Ectodermal cell (in vitro differentiated cells): ENCODE measurements around the gene PTX4.
"Not testable (repeated sequence)": the region's sequence is repeated elsewhere in the genome, so short reads cannot be mapped to it uniquely, and the experiment has no call there.

Experiments
- H3K27ac ChIP-seq: 2 replicates; pipeline ENCODE4 v1.7.0; 2013; ENCODE audit warnings: mild to moderate bottlenecking, low read depth, low read length; ENCODE audit not compliant: insufficient read depth, poor library complexity, severe bottlenecking
- H3K27me3 ChIP-seq: 2 replicates; pipeline ENCODE4 v1.7.0; 2013; ENCODE audit warnings: mild to moderate bottlenecking, low read length; ENCODE audit not compliant: insufficient read depth, control insufficient read depth, poor library complexity, severe bottlenecking
- H3K36me3 ChIP-seq: one replicate; pipeline ENCODE4 v1.7.0; 2013; ENCODE audit warnings: low read length; ENCODE audit not compliant: control insufficient read depth, insufficient read depth
- H3K4me1 ChIP-seq: one replicate; pipeline ENCODE4 v1.7.0; 2013; ENCODE audit warnings: low read length; ENCODE audit not compliant: control insufficient read depth, insufficient read depth
- H3K4me3 ChIP-seq: 2 replicates; pipeline ENCODE4 v1.7.0; 2013; ENCODE audit warnings: low read depth, low read length, control low read depth; ENCODE audit not compliant: insufficient read depth
- H3K9me3 ChIP-seq: 2 replicates; pipeline ENCODE4 v1.7.0; 2013; ENCODE audit warnings: mild to moderate bottlenecking, low read length, moderate library complexity; ENCODE audit not compliant: control insufficient read depth
- WGBS, 2 experiments: methylation state at CpG; one replicate each; pipeline ENCODE4 v1.1.7; 2013; ENCODE audit warnings: missing lambda C conversion rate in 2 of 2; 5-methylcytosine and 5-hydroxymethylcytosine counted together

The PTX4 gene

DNA sequence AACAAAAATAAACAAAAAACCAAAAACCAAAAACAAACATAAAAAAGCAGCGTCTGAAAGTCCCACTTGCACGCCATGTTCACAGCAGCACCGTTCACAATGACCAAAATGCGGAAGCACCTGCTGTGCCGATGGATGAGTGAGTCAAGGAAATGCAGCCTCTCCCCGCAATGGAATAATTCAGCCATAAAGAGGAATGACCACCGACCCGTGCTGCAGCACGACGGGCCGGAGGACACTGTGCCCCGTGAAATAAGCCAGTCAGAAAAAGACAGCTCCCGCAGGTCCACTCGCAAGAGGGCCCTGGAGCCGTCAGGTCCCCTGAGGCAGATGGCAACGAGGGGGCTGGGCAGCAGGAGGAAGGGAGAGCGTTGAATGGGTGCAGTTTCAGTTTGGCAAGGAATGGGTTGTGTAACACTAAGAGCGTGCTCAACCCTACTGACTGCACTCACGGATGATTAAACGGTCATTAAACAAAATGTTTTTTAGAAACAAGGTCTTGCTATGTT lies 19.0 kb downstream of the PTX4 start:
- Histone ChIP-seq H3K4me3 (no peak overlapping the region), H3K27ac (no peak overlapping the region), H3K4me1 (no peaks in the 10 kb centered on the region), H3K27me3 (no peaks in the 10 kb centered on the region), H3K36me3 (no peaks in the 10 kb centered on the region), H3K9me3 (no peaks in the 10 kb centered on the region)
- WGBS, 2 experiments = 89 to 90% methylated on average over 20 of the region's 20 CpGs

DNA sequence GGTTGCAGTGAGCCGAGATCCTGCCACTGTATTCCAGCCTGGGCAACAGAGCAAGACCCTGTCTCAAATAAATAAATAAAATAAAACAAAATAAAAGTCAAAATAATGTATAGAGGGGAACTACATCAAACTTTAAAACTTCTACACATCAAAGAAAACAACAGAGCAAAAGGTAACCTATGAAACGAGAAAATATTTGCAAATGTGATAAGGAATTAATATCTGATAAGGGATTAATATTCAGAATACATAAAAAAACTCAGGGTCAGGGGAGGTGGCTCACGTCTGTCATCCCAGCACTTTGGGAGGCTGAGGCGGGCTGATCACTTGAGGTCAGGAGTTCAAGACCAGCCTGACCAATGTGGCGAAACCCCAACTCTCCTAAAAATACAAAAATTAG lies 19.6 kb downstream of the PTX4 start:
- not testable (repeated sequence) for H3K27me3 ChIP-seq, H3K4me1 ChIP-seq, H3K27ac ChIP-seq, H3K4me3 ChIP-seq, H3K9me3 ChIP-seq, H3K36me3 ChIP-seq
- 84 to 86% methylated on average over 4 to 5 of the region's 5 CpGs for WGBS, 2 experiments

DNA sequence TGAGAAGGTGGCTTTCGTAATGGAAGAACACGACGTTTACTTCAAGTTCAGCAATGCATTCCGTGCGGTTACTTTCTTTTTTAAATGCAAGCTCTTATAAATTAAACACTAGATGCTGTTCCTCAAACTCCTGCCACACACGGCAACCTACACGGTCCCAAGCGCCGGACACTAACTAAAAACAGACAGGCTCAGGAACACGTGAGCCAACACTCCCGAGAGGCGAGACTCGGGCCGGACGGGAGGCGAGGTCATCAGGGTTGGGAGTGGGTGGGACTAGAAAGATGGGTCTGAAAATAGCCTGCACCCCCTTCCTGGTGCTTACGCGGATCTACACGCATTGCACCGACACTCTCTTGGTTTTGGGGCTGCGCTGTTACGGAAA lies 20.3 kb downstream of the PTX4 start:
- Histone ChIP-seq H3K9me3 (no peaks in the 10 kb centered on the region), H3K27me3 (no peaks in the 10 kb centered on the region), H3K27ac (no peak overlapping the region), H3K4me1 (no peaks in the 10 kb centered on the region), H3K4me3 (no peak overlapping the region), H3K36me3 (no peaks in the 10 kb centered on the region)
- WGBS, 2 experiments = 93 to 95% methylated on average over 22 of the region's 22 CpGs

DNA sequence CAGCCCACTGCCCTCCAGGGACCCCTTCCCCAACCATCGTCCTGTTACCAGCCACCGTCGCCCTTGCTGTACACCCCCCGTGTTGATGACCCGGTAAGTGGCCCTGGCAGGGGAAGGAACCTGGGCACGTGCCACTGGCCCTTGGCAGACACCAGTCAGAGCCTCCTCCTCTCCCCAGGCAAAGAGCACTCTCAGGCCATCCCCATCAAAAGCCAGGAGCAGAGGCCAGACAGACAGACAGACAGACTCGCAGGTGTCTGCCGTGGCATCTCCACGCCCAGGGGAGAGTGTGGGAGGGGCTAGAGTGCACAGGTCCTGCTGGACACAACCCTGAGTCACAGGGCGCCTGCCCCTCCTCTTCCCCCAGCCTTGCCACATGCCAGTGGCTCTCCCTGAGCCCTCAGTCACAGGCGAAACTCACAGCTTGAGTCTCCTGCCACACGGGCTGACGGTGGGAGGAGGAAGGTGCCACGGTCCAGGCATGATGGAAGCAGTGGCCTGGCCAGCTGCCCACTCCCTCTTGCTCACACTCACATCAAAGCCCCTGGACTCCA lies 21.7 kb downstream of the PTX4 start:
- Histone ChIP-seq H3K36me3 (no peaks in the 10 kb centered on the region), H3K9me3 (no peaks in the 10 kb centered on the region), H3K27ac (no peak overlapping the region), H3K4me1 (no peaks in the 10 kb centered on the region), H3K4me3 (no peak overlapping the region), H3K27me3 (no peaks in the 10 kb centered on the region)
- 93 to 95% methylated on average over 14 of the region's 14 CpGs for WGBS, 2 experiments

DNA sequence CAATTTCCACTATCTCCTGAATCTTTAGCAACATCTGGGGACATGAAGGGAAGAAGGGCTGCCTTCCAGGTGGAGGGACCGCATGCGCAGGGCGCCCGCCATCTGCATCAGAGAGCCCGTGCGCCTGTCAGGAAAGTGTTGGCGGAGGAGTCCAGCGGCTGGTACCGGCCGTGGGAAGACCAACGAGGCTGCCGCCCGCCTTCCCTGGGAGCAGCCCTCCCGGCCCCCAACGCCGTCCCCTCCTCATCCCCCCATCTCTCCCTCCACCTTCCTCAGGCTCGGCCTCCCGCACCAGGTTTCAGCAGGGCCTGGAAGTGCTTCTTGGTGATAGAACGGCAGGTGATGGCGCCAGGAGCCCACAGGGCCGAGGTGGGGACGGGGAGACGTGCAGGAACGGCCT lies 22.7 kb downstream of the PTX4 start:
- 93 to 94% methylated on average over 24 of the region's 24 CpGs for WGBS, 2 experiments
- Histone ChIP-seq H3K4me3 (no peak overlapping the region), H3K9me3 (no peaks in the 10 kb centered on the region), H3K27ac (no peak overlapping the region), H3K27me3 (no peaks in the 10 kb centered on the region), H3K4me1 (no peaks in the 10 kb centered on the region), H3K36me3 (no peaks in the 10 kb centered on the region)

DNA sequence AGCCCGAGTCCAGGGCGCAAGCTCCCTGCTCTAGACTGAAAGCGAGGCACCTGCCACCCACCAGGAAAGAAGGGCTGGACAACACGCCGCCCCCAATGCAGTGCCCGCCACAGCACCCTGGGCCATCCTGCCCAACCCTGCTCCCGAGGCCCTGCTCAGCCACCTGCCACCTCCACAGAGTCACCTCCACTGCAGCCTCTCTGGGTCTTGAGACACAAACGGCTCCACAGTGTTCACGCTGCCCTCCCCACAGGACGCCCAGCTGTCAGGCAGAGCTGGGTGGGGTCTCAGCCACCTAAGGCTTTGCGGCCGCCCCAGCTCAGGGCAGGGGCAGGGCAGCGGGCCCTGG lies 23.2 kb downstream of the PTX4 start:
- no peaks in the 10 kb centered on the region for H3K4me1 ChIP-seq
- H3K27ac ChIP-seq = no peak overlapping the region
- no peaks in the 10 kb centered on the region for H3K9me3 ChIP-seq
- 93 to 95% methylated on average over 13 of the region's 13 CpGs for WGBS, 2 experiments
- no peaks in the 10 kb centered on the region for H3K36me3 ChIP-seq
- H3K4me3 ChIP-seq = no peak overlapping the region
- no peaks in the 10 kb centered on the region for H3K27me3 ChIP-seq

DNA sequence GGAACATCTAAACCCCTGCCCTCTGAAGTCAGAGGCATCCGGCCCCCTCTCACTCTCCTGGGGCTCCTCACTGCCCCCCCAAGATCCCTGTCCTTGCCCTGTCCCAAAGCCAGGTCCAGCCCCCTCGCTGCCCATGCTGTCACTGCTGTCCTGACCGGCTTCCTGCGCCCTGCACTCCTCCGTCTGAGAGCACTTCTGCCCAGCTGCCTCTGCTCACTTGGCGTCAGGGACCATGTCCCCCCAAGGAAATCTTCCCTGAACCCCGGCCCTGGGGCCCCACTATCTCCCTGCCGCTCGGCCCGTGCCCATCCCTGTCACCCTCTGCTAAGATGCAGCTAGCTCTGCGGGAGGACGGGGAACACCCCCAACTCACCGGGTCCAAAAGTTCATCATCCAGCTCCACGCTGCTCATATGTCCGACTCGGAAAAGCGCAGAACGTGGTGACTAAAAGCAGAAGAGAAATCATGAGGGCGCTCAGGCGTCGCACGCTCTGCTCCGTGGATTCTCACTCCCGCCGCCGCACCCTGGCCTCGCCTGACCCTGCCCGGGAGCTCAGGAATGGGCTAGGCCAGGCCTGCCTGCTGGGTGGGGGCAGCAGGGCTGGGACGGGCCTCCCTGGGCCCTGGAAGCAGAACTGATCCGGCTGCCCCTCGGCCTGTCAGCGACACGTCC lies 23.7 kb downstream of the PTX4 start:
- Histone ChIP-seq H3K4me3 (no peak overlapping the region), H3K27me3 (no peaks in the 10 kb centered on the region), H3K4me1 (no peaks in the 10 kb centered on the region), H3K36me3 (no peaks in the 10 kb centered on the region), H3K9me3 (no peaks in the 10 kb centered on the region), H3K27ac (no peak overlapping the region)
- 92 to 93% methylated on average over 33 of the region's 33 CpGs for WGBS, 2 experiments

DNA sequence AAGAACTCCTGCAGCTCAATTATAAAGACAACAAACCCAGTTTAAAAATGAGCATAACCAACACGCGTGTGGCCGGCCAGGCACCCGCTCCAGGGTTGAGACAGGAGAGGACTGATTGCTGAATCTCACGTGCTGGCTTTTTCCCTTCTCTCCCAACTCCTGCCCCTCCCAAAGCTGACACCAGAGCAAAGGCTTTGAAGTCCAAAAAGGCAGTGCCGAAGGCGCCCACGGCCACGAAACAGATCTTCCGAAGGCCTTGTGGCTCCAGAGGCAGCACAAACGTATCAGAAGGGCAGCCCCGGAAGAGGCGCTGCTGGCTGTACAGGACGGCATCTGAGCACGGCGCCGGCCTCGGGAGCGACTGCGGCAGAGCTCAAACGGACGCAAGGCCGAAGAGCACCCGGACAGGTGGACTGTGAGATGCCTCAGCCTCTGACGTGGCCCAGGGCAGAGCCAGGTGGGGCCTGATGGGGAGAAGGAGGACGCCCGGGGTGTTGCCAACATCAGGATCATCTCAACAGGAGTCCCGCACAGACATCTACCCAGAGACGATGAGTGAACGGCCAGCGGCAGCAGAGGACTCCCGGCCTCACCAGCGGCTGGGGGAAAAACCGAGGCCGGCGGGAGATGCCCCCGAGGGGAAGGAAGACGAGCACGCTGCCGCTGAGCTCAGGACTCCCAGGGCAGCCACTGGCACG lies 24.4 kb downstream of the PTX4 start:
- Histone ChIP-seq H3K27ac (no peak overlapping the region), H3K9me3 (no peaks in the 10 kb centered on the region), H3K27me3 (no peaks in the 10 kb centered on the region), H3K4me3 (no peak overlapping the region), H3K36me3 (no peaks in the 10 kb centered on the region), H3K4me1 (no peaks in the 10 kb centered on the region)
- 93 to 95% methylated on average over 41 of the region's 41 CpGs for WGBS, 2 experiments

DNA sequence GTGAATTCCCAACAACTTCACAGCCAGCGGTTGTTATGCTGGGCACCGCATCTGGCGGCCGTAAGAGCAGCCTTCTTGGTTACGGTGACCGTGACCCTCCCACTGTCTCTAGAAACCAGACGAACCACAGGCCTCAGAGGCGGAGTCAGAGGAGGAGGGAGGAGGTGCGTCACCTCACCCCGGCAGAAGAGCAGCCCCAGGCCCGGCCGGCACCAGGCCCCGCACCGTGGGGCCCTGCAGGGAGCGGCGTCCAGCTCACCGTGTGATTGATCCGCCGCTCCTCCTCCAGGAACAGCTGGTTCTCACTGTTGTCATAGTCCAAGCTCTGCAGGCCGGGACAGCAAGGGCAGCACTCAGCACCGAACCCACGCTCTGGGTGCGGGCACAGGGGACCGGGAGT lies 27.6 kb downstream of the PTX4 start:
- Histone ChIP-seq H3K4me1 (no peaks in the 10 kb centered on the region), H3K9me3 (no peaks in the 10 kb centered on the region), H3K4me3 (no peak overlapping the region), H3K27ac (no peak overlapping the region), H3K36me3 (no peaks in the 10 kb centered on the region), H3K27me3 (no peaks in the 10 kb centered on the region)
- 91 to 92% methylated on average over 24 of the region's 24 CpGs for WGBS, 2 experiments

DNA sequence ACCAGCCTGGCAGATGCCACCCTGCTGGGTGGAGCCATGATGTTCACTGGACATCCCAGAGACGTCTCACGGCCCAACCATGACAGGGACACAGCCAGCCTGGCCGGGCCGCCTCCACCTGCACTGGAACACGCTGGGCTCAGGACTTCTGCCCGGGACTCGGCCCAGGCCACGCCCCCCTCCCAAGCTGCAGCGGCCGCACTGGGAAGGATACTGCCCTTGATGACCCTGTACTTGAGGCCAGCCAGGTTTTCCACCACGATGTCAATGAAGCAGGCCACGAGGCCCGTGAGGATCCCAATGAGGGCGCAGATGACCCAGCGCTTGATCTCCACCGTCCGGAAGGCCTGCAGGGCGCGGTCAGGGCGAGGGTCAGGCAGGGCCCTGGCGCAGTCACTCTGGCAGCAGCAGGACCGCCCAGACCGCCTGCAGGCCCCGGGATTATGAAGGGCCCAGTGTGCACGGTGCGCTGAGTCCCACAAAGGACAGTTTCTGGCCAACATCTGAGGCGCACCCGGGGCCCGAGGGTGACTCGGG lies 28.1 kb downstream of the PTX4 start:
- H3K4me1 ChIP-seq = no peaks in the 10 kb centered on the region
- no peak overlapping the region for H3K27ac ChIP-seq
- WGBS, 2 experiments = 94% methylated on average over 30 of the region's 30 CpGs
- H3K9me3 ChIP-seq = no peaks in the 10 kb centered on the region
- peaks cover under 1% of the 10 kb centered on the region for H3K36me3 ChIP-seq
- no peaks in the 10 kb centered on the region for H3K27me3 ChIP-seq
- no peak overlapping the region for H3K4me3 ChIP-seq
